Coronary artery (tissue), 2 donors: ENCODE measurements around the gene DEFB132.
A peak's percentile ranks its signal among the peaks of the same experiment; 100 is the strongest.

Source experiments
- DNase-seq: peaks from one replicate; pipeline ENCODE4 v3.0.0-alpha.2; 2017; ENCODE audit warnings: low spot score
- H3K27ac ChIP-seq, 2 donors: fragments of 200-600 bp; sonication (generic); one replicate each; pipeline ENCODE4 v1.5.1; 2016 to 2019
- H3K4me3 ChIP-seq: fragments of 200-600 bp; sonication (generic); 2 replicates; pipeline ENCODE4 v1.5.1; 2016; ENCODE audit warnings: mild to moderate bottlenecking, moderate library complexity
- TF ChIP-seq, protein P1 (sequence below): fragments of 200-600 bp; sonication (generic); IDR thresholded peaks from one replicate; pipeline ENCODE4 v1.5.1; 2019; ENCODE audit warnings: antibody characterized with exemption

The DEFB132 gene

DNA sequence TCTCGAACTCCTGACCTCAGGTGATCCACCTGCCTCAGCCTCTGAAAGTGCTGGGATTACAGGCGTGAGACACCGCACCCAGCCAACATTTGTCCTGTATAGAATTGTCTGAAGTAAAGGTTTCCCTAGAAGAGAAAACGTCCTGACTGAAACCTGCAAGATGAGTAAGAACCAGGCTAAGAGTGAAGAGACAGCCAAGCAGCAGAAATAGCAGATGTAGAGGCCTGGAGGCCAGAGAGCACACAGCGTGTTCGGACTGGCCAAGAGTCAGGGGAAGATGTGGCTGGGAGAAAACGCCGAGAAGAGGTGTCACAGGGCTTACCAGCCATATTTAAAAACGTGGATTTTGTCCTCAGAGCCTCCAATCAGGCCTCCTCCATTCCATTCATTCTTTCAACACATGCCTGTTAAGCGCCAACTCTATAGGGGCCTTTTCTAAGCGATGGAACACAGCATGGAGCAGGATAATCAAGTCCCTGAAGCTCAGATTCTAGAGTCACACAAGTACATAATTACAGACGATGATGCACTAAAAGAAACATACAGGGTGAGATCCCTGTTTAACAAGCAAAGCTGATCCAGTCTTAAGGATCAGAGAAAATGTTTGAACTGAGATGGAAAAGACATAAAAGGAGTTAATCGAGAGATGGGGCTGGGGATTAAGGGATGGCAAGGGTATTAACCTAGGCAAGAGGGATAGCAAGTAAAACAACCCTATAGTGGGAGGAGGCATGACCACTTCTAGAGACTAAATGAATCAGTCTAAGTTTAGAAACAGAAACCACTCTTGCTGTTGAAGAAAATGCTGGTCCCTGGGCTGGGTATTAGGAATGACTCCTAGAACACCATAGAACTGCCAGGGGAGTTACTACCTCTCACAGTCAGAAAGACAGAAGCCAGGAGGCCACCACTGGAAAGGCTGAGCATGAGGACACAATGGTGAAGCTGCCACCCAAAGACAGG is 44.6 kb downstream of the DEFB132 start:
- no peak overlapping the region for H3K27ac ChIP-seq
- DNase-seq, result no peak
- TF ChIP-seq, protein P1, sequence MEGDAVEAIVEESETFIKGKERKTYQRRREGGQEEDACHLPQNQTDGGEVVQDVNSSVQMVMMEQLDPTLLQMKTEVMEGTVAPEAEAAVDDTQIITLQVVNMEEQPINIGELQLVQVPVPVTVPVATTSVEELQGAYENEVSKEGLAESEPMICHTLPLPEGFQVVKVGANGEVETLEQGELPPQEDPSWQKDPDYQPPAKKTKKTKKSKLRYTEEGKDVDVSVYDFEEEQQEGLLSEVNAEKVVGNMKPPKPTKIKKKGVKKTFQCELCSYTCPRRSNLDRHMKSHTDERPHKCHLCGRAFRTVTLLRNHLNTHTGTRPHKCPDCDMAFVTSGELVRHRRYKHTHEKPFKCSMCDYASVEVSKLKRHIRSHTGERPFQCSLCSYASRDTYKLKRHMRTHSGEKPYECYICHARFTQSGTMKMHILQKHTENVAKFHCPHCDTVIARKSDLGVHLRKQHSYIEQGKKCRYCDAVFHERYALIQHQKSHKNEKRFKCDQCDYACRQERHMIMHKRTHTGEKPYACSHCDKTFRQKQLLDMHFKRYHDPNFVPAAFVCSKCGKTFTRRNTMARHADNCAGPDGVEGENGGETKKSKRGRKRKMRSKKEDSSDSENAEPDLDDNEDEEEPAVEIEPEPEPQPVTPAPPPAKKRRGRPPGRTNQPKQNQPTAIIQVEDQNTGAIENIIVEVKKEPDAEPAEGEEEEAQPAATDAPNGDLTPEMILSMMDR, result no peak
- H3K4me3 ChIP-seq, result no peak overlapping the region

- Histone ChIP-seq H3K27ac (no peak overlapping the region), H3K4me3 (no peak overlapping the region)
- DNase-seq, result no peak
- TF ChIP-seq, protein P1, result no peak
Measured at GRCh38 chr20:305745-306144, 48.2 kb downstream of the DEFB132 start.

DNA sequence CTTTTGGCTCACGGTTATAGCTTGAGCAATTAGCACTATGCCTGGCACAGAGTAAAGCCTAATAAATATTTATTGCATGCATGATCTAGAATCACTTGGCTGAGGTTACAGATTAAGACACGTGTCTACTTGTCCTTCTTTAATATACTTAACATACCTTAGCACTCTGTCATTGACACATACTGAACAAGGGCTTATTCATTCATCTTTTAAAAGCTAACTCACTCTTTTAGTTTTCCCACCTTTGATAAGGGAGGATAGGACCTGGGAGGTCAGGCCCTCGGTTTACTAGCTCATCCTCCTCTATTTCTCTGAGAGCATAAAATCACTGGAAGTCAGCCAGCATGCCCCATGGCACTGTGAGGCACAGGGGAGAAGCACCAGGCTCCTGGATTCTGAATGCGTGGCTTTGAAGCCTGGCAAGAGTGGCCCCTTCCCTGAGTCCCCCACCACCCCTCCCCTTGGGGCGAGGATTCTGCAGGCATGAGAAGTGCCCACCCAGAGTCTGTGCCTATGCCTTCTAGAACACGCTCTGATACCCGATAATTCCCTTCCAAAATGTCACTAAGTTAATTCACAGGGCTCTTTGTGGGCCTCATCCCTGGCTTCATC is 51.0 kb downstream of the DEFB132 start:
- H3K4me3 ChIP-seq, result no peak overlapping the region
- no peak for DNase-seq
- TF ChIP-seq, protein P1, result no peak
- peak overlapping the region in 1 of 2 donors; percentile 90 for H3K27ac ChIP-seq

- Histone ChIP-seq H3K4me3 (peak overlapping the region; percentile 76), H3K27ac (peak overlapping the region; percentile 60 to 90)
- TF ChIP-seq, protein P1, result no peak
- no peak for DNase-seq
Measured at GRCh38 chr20:309306-309840, 51.8 kb downstream of the DEFB132 start.

DNA sequence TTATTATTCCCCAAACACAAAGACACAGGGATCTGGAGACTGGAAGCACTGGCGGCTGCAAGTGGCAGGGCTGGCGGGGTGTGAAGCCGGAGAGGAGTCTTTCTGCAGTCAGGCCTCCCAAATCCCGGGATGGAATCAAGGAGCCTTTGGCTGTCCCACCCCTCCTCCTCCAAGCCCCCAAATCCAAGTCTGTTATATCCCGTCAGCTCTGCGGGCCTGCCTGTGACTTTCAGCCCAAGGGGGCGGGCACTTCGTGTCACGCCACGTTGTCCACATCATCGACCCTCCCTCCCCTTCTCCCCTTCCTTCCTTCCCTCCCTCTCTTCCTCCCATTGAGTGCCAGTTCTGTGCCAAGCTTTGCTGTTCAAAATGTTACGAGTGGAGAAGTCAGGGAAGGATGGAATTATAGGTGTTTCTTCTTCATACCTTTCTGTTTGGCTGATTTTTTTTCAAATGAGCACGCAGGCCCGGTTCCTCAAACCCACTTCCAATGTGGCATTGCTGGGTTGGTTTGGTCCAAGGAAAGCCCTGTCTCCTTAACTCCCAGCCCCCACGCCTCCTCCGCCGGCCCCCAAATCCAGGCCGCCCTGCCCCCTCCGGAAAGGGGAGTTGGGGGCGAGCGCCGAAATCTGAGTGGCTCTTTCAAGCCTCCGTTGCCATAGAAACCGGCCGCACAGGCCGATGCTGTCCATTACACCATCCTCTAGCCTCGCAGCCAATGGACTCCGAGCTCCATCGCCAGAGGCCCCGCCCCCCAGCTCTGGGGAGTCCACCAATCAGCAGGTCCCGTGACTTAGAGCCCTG is 52.5 kb downstream of the DEFB132 start:
- H3K4me3 ChIP-seq, result peak overlapping the region; percentile 76
- peak; percentile 99 for DNase-seq
- H3K27ac ChIP-seq, result peak overlapping the region; percentile 60 to 90
- TF ChIP-seq, protein P1, result no peak

- no peak for DNase-seq
- Histone ChIP-seq H3K4me3 (peak overlapping the region; percentile 76), H3K27ac (peak overlapping the region; percentile 60 to 66)
- TF ChIP-seq, protein P1, result no peak
Measured at GRCh38 chr20:310645-311044, 53.1 kb downstream of the DEFB132 start.
